ENCODE measurements around the gene ZG16.

DNA sequence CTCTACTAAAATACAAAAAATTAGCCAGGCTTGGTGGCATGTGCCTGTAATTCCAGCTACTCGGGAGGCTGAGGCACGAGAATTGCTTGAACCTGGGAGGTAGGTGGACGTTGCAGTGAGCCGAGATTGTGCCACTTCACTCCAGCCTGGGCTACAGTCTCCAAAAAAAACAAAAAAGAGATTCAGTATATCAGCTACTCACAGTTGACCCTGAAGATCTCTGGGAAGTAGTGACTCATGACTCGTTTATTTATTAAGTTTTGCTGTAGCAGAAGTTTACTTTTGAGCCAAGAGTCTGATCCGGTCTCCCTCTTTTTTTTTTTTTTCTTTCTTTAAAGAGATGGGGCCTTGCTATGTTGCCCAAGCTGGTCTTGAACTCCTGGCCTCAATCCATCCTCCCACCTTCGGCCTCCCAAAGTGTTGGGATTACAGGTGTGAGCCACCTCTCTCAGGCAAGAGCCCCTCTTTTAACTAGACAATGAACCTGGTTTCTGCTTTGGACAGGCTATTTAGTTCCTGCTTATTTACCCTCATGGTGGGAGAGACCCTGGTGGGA lies 46.6 kb downstream of the ZG16 start:
- no peak for TF ChIP-seq GATA2 (IDR thresholded peaks at IDR 0.05; ENCODE audit: low read depth, low read length)
- no peak for TF ChIP-seq GATA3 (IDR thresholded peaks at IDR 0.05; ENCODE audit: low read depth, low read length)

All from SH-SY5Y (cell line).